GM21528 (cell line): Measurements from ENCODE around the gene SMYD3.

Source experiments
- ATAC-seq: cut with Tn5 transposase; IDR thresholded peaks from one replicate; pipeline ENCODE4 v1.9.1; 2021; ENCODE audit warnings: mild to moderate bottlenecking, moderate library complexity; ENCODE audit not compliant: unreplicated experiment, low FRiP score

Gene SMYD3

DNA sequence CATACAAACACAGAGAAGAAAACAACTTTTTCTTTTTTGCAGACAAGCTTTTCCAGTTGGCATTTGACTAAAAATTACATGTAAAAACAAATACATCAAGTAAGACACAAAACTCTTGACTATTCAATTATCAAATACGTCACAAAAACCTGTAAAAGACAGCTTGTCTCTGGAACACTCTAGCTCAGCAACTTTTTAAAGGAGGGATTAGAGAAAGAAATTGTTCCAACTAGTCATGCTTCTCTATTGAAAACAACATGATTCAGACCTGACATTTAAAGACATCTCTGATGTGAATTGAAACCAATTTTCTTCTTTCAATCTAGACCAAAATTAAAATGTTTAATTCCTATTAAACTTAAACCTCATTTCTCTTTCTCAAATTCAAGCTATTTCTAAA, 30.3 kb downstream of the SMYD3 start:
- no peak for ATAC-seq

DNA sequence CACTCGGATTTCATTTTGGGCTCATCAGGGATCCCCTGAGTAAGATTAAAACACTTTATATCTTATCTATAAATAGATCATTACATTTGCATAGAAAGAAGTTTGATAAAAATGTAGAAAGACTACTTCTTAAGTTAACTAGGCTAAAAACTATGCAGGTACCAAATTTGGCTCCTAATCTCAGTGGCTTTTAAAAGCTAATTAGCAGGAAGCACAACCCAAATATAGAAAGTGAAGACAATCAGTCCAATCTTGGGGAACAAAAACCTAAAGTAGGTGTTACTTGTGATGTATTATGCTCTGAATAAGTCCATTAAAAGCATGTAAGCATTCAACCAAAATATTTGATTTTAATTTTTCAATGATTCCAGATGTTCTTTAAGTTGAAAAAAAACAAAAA, 35.4 kb downstream of the SMYD3 start:
- ATAC-seq = no peak

GRCh38 chr1:246470585-246470984, 36.5 kb downstream of the SMYD3 start:
- ATAC-seq = no peak

- no peak for ATAC-seq
Observed at GRCh38 chr1:246462986-246463385, 44.1 kb downstream of the SMYD3 start.

DNA sequence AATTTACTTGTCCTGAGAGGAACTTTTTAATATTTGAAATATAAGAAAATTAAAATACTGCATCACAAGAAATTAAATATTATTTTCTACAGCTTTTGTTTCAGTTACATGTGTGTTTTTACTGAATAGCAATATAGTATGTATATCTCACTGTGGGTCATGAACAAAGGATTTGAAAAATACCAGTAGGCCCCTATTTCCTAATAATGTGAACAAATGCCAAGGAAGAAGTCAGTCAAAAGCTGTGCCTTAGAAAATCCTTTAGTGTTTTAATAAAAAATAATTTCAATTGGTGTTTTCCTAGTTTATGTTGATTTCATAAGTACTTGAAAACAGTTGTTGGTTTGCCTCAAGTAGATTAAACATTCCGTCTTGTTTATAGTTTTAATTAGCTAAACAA, 46.7 kb downstream of the SMYD3 start:
- ATAC-seq = no peak

DNA sequence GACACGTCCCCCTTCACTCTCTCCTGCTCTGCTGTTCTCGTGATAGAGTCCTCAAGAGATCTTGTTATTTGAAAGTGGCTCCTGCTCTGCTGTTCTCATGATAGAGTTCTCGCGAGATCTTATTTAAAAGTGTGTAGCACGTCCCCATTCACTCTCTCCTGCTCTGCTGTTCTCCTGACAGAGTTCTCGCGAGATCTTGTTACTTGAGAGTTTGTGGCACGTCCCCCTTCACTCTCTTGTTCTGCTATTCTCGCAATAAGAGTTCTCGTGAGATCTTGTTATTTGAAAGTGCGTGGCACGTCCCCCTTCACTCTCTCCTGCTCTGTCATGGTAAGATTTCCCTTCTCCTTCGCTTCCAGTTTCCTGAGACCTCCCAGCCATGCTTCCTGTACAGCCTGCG, 47.9 kb downstream of the SMYD3 start:
- no peak for ATAC-seq

DNA sequence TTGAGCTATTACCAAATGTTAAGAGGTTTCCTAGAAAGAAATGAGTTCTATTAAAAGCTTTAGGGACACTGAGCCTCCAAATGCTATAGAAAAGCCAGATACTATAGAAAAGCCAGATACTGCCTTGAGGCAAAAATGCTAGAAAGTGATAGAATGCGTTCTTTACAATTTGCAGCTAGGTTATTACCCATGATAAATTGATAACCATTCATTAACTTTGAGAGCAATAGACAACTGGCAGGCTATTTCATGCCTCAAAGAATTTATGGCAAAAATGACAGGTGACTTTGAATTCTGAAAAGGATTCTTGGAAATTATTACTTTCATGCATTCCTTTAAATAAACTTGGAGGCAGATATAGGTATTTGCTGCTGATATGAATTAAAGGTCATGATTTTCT, 51.6 kb downstream of the SMYD3 start:
- ATAC-seq = no peak

GRCh38 chr1:246454655-246455054, 52.4 kb downstream of the SMYD3 start:
- ATAC-seq = no peak

DNA sequence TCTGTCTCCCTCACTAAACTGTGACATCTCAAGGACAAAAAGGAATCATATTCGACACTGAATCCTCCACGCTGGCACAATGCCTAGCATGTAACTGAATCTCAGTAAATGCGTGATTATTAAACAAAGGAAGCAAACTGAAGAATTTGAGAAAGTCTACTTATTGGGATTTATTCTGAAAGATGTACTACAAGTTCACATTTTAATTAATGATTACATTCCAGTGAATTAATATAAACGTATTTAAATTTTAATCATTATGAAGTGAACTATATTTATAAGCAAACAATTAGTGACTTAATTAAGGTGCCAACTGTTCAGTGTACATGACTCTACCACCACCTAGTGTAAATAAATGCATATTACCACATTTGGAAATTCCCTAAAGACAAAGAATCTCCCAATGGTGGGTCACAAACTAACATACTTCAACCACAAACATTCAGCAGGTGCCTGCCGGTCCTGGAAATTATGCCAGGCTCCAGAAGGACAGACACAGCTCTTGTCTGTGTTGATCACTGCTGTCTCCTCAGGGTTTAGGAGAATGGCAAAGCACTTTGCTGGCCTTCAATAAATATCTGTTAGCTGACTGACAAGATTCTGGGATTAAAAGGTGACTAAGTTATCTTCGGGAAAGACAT, 56.3 kb downstream of the SMYD3 start:
- ATAC-seq = no peak

DNA sequence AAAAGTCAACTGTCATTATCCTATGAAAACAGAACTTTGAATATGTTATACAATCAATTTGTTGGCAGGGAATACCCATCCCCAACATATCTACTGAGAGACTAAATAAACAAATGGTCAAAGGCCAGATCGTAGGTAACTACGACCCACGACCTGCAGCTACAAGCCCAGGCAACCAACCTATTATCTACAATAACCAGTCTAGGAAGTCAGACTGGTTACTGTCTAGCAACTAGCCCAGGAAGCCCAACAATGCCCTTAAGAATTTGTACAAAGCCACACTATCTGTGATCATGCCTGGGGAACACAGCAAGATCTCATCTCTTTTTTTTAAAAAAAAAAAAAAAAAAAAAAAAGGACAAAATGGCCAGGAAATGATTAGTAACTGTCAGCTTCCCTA, 58.7 kb downstream of the SMYD3 start:
- ATAC-seq = no peak

DNA sequence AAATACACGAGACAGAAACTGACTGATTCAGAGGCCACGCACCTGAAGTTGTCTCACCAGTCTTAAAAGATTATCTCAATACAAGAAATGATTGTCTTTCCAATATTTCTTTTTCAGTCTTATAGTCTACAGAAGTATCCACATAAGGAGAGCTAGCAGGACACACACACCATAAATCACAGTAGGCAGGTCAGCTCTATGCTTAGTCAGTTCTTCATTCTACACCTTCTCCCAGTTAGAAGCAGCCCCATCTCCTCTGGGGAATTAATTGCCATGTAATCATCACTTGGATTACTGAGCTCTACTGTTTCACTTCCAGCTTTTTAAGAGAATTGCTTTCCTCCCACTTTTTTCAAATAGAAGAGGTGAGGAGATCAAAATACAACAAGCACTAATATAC, 59.6 kb downstream of the SMYD3 start:
- ATAC-seq = no peak

- no peak for ATAC-seq
Observed at GRCh38 chr1:246445503-246445902, 61.6 kb downstream of the SMYD3 start.

DNA sequence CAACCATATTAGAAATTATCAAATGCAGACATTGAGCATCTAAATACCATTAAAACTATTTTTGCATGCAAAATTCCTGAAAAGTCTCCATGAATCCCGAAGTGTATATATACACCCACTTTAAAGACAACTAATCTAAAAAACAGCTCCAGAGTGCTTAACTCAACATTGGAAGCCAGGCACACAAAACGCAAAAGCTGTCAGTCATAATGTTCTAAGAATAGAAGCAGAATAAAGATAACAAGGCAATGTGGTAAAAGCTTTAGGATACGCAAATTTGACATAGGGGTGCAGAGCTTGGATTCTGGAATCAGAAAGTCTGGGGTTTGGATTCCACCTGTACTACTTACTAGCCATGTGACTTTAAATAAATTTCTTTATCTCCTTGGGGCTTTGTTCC, 62.5 kb downstream of the SMYD3 start:
- no peak for ATAC-seq

GRCh38 chr1:246437961-246438360, 69.1 kb downstream of the SMYD3 start:
- no peak for ATAC-seq

- ATAC-seq = no peak
Observed at GRCh38 chr1:246435421-246436041, 71.5 kb downstream of the SMYD3 start.

DNA sequence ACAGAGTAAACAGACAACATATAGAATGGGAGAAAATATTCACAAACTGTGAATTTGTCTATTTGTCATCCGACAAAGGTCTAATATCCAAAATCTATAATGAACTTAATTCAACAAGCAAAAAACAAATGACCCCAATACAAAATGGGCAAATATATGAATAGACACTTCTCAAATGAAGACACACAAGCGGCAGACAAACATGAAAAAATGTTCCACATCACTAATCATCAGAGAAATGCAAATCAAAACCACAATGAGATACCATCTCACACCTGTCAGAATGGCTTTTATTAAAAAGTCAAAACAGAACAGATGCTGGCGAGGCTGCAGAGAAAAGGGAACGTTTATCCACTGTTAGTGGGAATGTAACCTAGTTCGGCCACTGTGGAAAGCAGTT, 72.7 kb downstream of the SMYD3 start:
- no peak for ATAC-seq

GRCh38 chr1:246428542-246429308, 78.4 kb downstream of the SMYD3 start:
- no peak for ATAC-seq

- ATAC-seq = no peak
Observed at GRCh38 chr1:246427611-246428010, 79.5 kb downstream of the SMYD3 start.

DNA sequence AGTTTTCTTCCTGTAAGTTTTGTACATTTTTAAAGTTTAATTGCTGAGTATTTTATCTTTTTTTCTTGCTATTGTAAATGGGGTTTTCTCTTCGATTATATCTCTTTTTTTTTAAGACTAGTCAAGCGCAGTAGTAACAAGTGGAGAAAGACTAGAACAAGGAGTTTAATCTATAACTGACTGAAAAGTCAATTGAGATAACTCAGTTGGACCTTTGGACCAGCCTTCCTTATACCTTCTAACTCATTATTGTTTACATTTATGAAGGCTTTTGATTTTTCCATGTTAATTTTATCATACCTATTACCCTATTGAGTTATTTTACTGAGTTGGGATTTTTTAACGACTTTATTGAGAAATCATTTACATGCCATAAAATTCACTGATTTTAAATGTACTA, 81.2 kb downstream of the SMYD3 start:
- no peak for ATAC-seq

DNA sequence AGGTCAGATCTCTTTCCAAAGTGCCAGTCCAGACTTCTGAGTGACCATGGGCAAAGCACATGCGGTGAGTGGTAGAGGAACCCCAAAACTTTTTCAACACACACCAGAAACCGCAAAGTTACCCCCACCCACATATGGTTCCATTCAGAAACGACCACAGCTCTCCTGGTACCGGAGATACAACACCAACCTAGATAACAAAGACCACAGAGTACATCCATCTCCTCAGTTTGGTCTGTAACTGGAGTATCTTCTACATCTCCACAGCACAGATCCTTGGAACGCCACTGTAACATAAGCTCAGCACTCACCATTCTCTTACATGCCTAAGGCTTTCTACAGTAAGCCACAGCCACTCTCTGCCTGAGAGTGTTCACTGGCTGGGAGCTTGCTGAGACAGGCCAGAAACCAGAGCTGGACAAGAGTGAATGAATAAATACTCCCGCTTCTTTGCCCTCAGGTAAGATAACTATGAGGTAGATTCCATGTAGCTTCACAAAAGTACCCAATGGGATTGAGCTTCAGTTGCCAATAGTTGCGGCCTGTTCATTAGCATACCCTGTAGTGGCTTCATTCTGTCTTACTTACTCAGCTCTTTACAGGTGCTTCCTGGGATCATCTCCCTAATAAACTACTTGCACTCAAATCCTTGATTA, 81.8 kb downstream of the SMYD3 start:
- ATAC-seq = no peak

- no peak for ATAC-seq
Observed at GRCh38 chr1:246420300-246420699, 86.8 kb downstream of the SMYD3 start.
